Daoy (cell line): ENCODE data around the gene YOD1. TPM values are rescaled to one million over a fixed set of nuclear protein-coding genes. Genes with fewer than 3 reads are reported as not detected.
A peak's percentile ranks its signal among the peaks of the same experiment; 100 is the strongest.

Experiments
- DNase-seq: peaks from one replicate; pipeline ENCODE4 v3.0.0-alpha.2; 2015; ENCODE audit warnings: low read depth
- total RNA-seq: library from RNA; depleted of rRNA; stranded (reverse); fragments of >200 nt; shearing (Covaris generic); gene quantifications from 2 replicates; pipeline ENCODE4 v1.2.3, GENCODE V29; 2014

The YOD1 gene
- total RNA-seq, 1 experiment from 2014 or later, result 7.0 TPM

DNA sequence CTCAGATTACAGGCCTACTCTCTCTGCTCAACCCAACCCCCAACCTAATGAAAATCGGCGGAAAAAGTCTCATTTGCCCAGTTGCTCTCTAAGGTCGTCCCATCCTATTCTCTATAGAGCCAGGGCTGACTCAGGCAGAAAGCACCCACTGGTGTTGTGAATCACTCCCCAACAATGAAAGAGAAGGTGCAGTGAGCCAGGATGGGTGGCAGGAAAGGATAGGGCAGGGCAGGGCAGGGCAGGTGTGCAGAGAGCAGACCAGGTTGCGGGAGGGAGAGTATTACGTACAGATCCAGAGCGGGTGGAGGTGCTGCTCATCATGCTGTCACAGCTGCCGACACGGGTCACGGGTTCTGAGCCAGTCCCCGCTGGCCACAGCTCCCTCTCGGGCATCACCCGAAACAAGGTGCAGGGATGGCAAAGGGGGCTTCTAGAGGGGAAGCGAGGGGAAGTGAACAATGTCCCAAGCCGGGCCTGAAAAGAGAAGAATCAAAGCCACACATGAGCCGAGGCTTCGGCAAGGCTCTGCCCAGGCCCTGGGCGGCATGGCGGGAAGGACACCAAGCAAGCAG, 23.7 kb downstream of the YOD1 start:
- peak; percentile 62 for DNase-seq

DNA sequence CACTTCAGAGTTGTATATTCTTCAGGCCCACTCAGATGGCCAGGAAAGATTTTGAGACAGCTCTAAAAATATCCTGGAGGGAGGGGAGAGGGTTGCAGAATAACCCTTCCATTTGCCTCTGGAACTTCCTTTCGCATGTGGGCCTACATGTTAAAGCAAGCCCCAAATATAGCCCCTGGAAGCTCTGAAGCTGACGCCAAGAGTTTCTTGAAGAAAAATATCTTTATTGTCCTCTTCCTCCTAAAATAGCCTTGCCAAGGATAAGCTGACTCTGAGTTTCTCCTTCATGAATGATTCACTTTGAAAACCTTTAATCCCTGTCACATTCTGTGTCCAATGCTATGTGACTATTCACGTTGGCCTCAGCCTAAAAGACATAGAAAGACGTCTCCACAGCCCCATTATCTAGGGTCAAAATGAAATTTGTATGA, 24.9 kb downstream of the YOD1 start:
- no peak for DNase-seq

GRCh38 chr1:207025146-207025880, 25.7 kb downstream of the YOD1 start:
- no peak for DNase-seq

DNA sequence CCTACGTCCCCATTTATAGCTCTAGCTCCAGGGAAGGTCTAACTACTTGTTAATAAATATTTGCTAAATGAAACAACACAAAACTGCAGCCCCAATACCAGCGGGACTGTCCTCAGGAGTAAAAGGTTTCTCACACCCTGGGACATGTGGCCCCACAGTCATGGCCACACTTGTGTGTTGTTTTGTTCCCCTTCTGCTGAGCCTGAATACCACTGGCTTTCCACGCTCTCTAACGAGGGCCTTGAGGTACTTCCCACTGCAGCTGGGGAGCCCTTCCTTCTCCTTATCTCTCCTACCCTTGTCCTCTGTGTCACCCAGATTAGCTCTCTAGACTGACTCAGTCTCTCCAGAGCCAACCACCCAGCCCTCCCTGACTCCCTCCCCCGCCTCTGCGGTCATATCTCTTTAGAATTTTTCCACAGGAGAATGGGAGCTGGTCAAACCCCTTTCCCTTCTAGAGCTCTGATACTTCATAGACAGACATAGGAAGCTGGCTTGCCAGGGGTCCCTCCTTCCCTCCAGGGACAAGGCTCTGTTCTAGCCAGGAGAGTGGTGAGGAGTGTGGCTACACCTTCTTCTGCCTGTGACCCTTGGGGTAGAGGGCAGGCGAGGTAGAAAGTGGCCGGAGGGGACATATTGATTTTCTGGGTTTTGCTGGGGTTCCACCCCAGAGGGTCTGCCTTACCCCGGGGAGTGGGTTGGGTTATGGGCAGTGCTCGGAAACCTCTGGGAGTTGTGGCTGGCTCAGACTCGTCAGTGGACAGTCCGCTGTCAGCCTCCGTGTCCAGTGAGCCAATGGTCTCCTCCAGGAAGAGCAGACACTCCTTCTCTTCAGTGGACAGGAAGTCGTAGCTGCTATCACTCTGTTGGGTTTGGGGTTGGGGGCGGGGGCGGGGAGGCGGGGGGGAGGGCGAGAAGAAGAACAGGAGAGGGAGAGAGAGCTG, 26.5 kb downstream of the YOD1 start:
- peak; percentile 50 for DNase-seq

GRCh38 chr1:207022996-207023679, 27.9 kb downstream of the YOD1 start:
- no peak for DNase-seq

- no peak for DNase-seq
These were observed 29.0 kb downstream of the YOD1 start for GRCh38 chr1:207021876-207022596.

DNA sequence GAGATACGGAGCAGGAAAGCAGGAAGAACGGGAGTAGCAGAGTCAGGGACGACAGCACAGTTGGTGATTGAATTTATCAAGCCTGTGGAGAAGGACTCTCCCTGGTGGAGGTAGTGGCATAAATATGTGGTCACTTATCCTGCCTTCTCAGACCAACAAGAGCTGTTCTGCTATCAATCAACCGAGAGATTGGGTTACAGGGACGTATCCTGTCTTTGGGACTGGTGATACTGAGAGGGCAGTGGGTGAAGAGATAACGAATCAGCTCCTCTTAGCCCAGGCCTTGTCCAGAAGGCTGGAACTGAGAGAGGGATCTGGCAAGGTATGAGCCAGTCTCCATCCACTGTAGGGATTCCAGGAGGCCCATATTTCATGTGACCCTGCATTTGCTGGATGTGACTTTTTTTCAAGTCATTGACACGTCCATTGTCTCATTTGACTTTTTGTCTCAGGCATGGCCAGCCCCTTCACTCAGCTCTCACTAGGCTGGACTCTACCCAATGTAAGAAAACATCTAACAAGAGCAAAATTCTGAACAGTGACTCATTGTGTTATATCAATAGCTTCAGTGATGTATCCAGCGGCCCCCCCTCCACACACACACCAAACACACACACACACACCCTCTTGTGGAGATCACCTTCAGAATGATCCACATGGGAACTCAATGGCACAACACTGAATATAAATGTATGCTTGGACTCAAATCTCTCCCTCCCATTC, 29.7 kb downstream of the YOD1 start:
- no peak for DNase-seq

GRCh38 chr1:207020709-207021107, 30.3 kb downstream of the YOD1 start:
- peak; percentile 45 for DNase-seq

DNA sequence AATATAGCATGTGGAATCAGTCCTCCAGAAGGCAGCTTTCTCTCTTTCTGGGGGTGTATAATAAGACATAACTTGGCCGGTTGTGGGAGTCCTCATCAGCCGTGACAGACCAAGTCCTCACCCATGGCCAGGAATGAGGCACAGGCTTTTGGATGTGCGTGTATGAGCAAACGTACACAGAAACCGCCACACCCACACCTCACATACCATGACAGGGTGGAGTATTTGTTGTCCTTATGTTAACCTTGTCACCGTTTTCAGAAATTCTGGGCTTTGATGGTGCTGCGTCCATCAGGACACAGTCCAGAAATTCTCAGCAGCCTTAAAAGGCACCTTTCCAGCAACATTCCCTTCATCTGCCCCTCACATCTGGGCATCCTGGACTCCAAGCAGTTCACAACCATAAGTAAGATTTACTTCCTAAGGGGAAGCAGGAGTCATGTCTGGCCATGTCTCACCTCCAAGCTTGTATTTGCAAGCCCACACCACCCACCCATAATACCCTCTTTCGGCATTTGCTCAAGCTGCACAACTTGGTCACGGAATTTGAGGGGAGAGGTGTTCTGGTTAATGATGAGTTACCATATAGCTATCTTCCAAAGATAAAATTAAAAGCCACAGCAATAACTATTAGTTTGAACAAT, 30.8 kb downstream of the YOD1 start:
- no peak for DNase-seq

DNA sequence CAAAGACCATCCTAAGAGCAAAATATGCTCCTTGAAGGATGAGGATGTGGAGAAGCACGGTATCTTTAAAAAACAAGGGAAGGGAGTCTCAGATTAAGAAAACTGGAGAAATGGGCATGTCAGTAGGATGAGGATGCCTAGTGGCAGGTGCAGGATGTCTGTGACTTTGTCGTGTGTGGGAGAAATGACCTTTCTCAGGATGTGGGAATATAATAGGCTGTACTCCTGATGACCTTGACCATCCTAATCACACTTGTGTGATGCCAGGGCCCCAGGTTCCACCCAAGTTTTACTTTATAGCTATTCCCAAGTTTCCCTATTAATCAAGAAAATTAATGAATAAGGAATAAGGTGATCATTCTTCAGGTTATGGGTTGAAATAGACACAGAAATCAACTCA, 31.3 kb downstream of the YOD1 start:
- no peak for DNase-seq

GRCh38 chr1:207019161-207019560, 31.8 kb downstream of the YOD1 start:
- DNase-seq, result no peak

GRCh38 chr1:207018707-207019106, 32.3 kb downstream of the YOD1 start:
- DNase-seq, result no peak

GRCh38 chr1:207017615-207018559, 33.1 kb downstream of the YOD1 start:
- DNase-seq, result no peak

GRCh38 chr1:207015791-207016190, 35.2 kb downstream of the YOD1 start:
- no peak for DNase-seq

DNA sequence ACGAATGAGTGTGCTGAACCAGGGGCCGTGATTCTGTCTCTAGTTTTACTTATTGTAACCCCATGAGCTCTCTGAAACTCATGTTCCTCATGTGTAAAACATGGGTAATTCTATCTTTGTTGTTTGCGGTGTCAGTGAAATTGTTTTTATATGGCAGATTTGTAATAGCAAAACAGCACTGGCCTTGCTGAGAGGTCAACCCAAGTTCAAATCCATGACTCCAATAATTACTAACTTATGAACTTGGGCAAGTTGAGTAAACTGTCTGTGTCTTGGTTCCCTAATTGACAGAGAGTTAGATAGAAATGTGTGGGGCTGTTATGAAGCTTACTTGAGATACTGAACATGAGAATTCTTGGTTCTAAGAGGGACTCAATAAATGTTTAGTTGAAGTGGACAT, 36.3 kb downstream of the YOD1 start:
- no peak for DNase-seq

DNA sequence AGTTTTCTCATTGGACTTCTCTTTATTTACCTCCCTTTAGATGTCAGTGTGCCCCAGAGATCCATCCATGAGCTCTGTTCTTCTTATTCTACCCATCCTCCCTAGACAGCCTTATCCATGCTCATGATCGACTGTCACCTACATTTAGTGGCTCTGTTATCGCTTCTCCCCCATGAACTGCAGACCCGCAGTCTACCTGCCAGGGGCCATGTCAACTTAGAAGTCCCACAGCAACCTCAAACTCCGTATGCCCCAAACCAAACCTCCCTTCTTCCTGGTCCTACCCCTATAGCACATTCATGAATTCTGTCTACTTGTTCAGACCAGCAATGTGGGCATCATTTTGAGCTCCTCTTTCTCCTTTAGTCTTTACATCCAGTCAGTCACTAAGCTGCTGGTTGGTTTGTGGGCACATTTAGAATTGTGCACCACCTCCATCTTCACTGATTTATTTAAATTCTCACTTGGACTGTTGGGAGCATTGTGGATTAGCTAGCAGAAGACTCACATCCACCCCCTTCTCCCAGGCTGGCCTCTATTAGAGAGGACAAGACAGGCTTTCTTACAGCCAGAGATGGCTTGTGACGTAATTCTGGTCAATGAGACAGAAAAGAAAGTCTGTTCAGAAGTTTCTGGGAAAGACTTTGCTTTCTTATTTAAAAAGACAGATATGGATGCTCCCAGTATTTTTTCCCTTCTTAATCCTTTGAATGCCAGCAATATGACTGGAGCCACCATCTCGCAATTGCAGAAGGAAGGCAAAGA, 37.5 kb downstream of the YOD1 start:
- no peak for DNase-seq

GRCh38 chr1:207010726-207011125, 40.3 kb downstream of the YOD1 start:
- no peak for DNase-seq

GRCh38 chr1:207009945-207010344, 41.1 kb downstream of the YOD1 start:
- DNase-seq, result no peak
